ENCODE measurements around the gene ABI3BP. TPM values are rescaled to one million over a fixed set of nuclear protein-coding genes. Genes with fewer than 3 reads are reported as not detected.

The ABI3BP gene
- total RNA-seq, 1 experiment from 2014 or later = 3.1 TPM

GRCh38 chr3:100746092-100746491 lies 247.1 kb downstream of the ABI3BP start:
- POLR2A ChIA-PET = no interaction called here
- peaks cover 91% of the 10 kb centered on the region for H3K36me3 Mint-ChIP-seq (ENCODE audit: insufficient read depth, unreplicated experiment)

DNA sequence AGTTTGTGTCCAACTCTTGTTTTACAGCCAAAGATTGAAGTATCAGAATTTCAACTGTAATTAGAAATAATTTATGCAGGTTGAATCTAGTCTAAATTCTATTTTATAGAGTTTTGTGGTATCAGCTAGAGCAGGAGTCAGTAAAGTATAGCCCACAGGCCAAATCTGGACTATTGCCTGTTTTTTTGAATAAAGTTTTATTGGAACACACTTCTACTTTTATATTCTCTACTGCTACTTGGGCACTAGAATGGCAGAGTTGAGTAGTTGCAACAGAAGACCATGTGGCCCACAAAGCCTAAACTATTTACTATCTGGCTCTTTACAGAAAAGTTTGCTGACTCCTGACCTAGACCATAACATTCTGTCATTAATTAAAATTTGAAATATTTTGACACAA lies 247.6 kb downstream of the ABI3BP start:
- no peak overlapping the region for H3K4me3 Mint-ChIP-seq (ENCODE audit: unreplicated experiment)
- no TSS peak for BruUV-seq (replicated peaks)
- no peak for TF ChIP-seq CTCF (IDR thresholded peaks at IDR 0.05; ENCODE audit: unreplicated experiment)
- peaks cover 91% of the 10 kb centered on the region for H3K36me3 Mint-ChIP-seq (ENCODE audit: insufficient read depth, unreplicated experiment)
- H3K27me3 Mint-ChIP-seq (ENCODE audit: insufficient read depth, unreplicated experiment) = no peaks in the 10 kb centered on the region
- no peak for DNase-seq (ENCODE audit: unreplicated experiment)
- H3K4me1 Mint-ChIP-seq (ENCODE audit: insufficient read depth, unreplicated experiment) = no peaks in the 10 kb centered on the region
- ChIA-PET CTCF (interaction anchor here (0.6 to 1.2 kb wide), 3 partner anchors 51 to 669 kb away, joined by 3 to 4 read pairs (median 4); no protein-coding TSS in a partner anchor), POLR2A (no interaction called here)
- intact Hi-C loops (cut with micrococcal nuclease) = no loop called here
- no peaks in the 10 kb centered on the region for H3K9me3 Mint-ChIP-seq (ENCODE audit: unreplicated experiment)
- H3K27ac Mint-ChIP-seq (ENCODE audit: low read depth, unreplicated experiment) = no peak overlapping the region

More at GRCh38 chr3:100746092-100746491, 247.1 kb downstream of the ABI3BP start:
- CTCF ChIA-PET = interaction anchor here (0.6 kb wide), 2 partner anchors 46 to 670 kb away, joined by 4 read pairs; no protein-coding TSS in a partner anchor
- DNase-seq (ENCODE audit: unreplicated experiment) = no peak
- no peak overlapping the region for H3K4me3 Mint-ChIP-seq (ENCODE audit: unreplicated experiment)
- H3K27me3 Mint-ChIP-seq (ENCODE audit: insufficient read depth, unreplicated experiment) = no peaks in the 10 kb centered on the region
- no peak for TF ChIP-seq CTCF (IDR thresholded peaks at IDR 0.05; ENCODE audit: unreplicated experiment)
- intact Hi-C loops (cut with micrococcal nuclease) = no loop called here
- H3K4me1 Mint-ChIP-seq (ENCODE audit: insufficient read depth, unreplicated experiment) = no peaks in the 10 kb centered on the region
- H3K27ac Mint-ChIP-seq (ENCODE audit: low read depth, unreplicated experiment) = no peak overlapping the region
- H3K9me3 Mint-ChIP-seq (ENCODE audit: unreplicated experiment) = no peaks in the 10 kb centered on the region
- BruUV-seq (replicated peaks) = no TSS peak

DNA sequence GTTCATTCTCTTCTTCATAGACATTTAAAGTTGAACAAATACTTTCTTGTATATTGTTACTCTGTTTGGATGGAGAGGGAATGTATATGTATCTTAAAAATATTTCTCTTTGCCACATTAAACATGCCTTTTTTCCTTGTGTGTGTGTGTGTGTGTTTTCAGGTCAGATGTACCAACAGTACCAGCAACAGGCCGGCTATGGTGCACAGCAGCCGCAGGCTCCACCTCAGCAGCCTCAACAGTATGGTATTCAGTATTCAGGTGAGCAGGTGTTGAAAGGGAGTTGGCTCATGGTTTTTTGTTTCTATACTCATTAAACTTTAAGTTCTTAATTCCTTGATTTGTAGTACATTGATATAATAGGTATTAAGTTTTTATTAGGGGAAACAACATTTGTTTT lies 248.6 kb downstream of the ABI3BP start:
- TF ChIP-seq CTCF (IDR thresholded peaks at IDR 0.05; ENCODE audit: unreplicated experiment) = no peak
- Mint-ChIP-seq H3K4me3 (ENCODE audit: unreplicated experiment) (no peak overlapping the region), H3K36me3 (ENCODE audit: insufficient read depth, unreplicated experiment) (peaks cover 90% of the 10 kb centered on the region), H3K4me1 (ENCODE audit: insufficient read depth, unreplicated experiment) (no peaks in the 10 kb centered on the region), H3K27me3 (ENCODE audit: insufficient read depth, unreplicated experiment) (no peaks in the 10 kb centered on the region), H3K27ac (ENCODE audit: low read depth, unreplicated experiment) (no peak overlapping the region), H3K9me3 (ENCODE audit: unreplicated experiment) (no peaks in the 10 kb centered on the region)
- ChIA-PET POLR2A (interaction anchor here (1.0 kb wide), 1 partner anchor 8 kb away, joined by 4 read pairs; no protein-coding TSS in a partner anchor), CTCF (interaction anchor here (0.7 to 1.4 kb wide), 4 partner anchors 52 to 452 kb away, joined by 3 to 8 read pairs (median 4); no protein-coding TSS in a partner anchor)
- DNase-seq (ENCODE audit: unreplicated experiment) = no peak
- BruUV-seq (replicated peaks) = no TSS peak
- intact Hi-C loops (cut with micrococcal nuclease) = no loop called here

DNA sequence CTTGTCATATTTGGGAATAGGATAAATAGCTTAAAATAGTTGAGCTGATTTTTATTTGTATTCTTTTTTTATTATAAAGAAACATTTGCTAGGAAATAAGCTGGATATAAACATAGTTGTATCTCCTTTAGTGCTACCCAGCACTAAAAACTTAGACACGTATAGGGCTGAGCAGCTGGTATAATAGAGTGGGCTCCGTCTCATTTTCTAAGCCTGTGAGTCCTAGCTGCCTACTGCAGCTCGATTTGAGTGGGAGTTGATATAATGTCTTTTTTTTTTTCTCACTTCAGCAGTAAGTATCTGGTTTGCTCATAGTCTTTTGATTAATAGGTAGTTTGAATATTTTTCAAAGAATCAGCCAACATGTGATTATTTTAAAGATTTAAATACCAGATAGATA lies 249.7 kb downstream of the ABI3BP start:
- TF ChIP-seq CTCF (IDR thresholded peaks at IDR 0.05; ENCODE audit: unreplicated experiment) = no peak
- Mint-ChIP-seq H3K27me3 (ENCODE audit: insufficient read depth, unreplicated experiment) (no peaks in the 10 kb centered on the region), H3K27ac (ENCODE audit: low read depth, unreplicated experiment) (no peak overlapping the region), H3K4me1 (ENCODE audit: insufficient read depth, unreplicated experiment) (no peaks in the 10 kb centered on the region), H3K36me3 (ENCODE audit: insufficient read depth, unreplicated experiment) (peaks cover 85% of the 10 kb centered on the region), H3K4me3 (ENCODE audit: unreplicated experiment) (no peak overlapping the region), H3K9me3 (ENCODE audit: unreplicated experiment) (no peaks in the 10 kb centered on the region)
- intact Hi-C loops (cut with micrococcal nuclease) = no loop called here
- POLR2A ChIA-PET = interaction anchor here (0.6 to 1.0 kb wide), 2 partner anchors 9 to 13 kb away, joined by 3 to 4 read pairs; no protein-coding TSS in a partner anchor
- no peak for DNase-seq (ENCODE audit: unreplicated experiment)
- CTCF ChIA-PET = interaction anchor here (0.7 to 3.2 kb wide), 7 partner anchors 8 to 453 kb away, joined by 3 to 11 read pairs (median 6); no protein-coding TSS in a partner anchor
- BruUV-seq (replicated peaks) = no TSS peak
